Stimulated activated CD4-positive, alpha-beta T cell treated with anti-CD3 and anti-CD28 coated beads, TNF-alpha, amount 100 ng/mL, for 48 hours (primary cell): Measurements from ENCODE around the gene METAP1D.
"Not testable (repeated sequence)": the region's sequence is repeated elsewhere in the genome, so short reads cannot be mapped to it uniquely, and the experiment has no call there.

Experiments used
- DNase-seq, 3 donors: peaks; one replicate each; pipeline ENCODE4 v3.0.0-alpha.2; 2020; ENCODE audit warnings: low read depth in 3 of 3

METAP1D gene

GRCh38 chr2:172048508-172049503, 49.1 kb downstream of the METAP1D start:
- no peak for DNase-seq

- DNase-seq = no peak
Observed at GRCh38 chr2:172049567-172050120, 49.9 kb downstream of the METAP1D start.

- DNase-seq = no peak
Observed at GRCh38 chr2:172050479-172051125, 50.8 kb downstream of the METAP1D start.

- DNase-seq = no peak
Observed at GRCh38 chr2:172052000-172052983, 52.5 kb downstream of the METAP1D start.

GRCh38 chr2:172053486-172053885, 53.7 kb downstream of the METAP1D start:
- DNase-seq = no peak

GRCh38 chr2:172056293-172056692, 56.5 kb downstream of the METAP1D start:
- DNase-seq = no peak

- no peak for DNase-seq
Observed at GRCh38 chr2:172058660-172059059, 58.9 kb downstream of the METAP1D start.

- not testable (repeated sequence) for DNase-seq
Observed at GRCh38 chr2:172060118-172060517, 60.4 kb downstream of the METAP1D start.

- no peak for DNase-seq
Observed at GRCh38 chr2:172062402-172063004, 62.8 kb downstream of the METAP1D start.

- no peak for DNase-seq
Observed at GRCh38 chr2:172063446-172063845, 63.7 kb downstream of the METAP1D start.

GRCh38 chr2:172065111-172065510, 65.4 kb downstream of the METAP1D start:
- DNase-seq = no peak

- DNase-seq = no peak
Observed at GRCh38 chr2:172066394-172066886, 66.7 kb downstream of the METAP1D start.

- not testable (repeated sequence) for DNase-seq
Observed at GRCh38 chr2:172067905-172068304, 68.2 kb downstream of the METAP1D start.

- DNase-seq = no peak
Observed at GRCh38 chr2:172070936-172071335, 71.2 kb downstream of the METAP1D start.

- DNase-seq = no peak
Observed at GRCh38 chr2:172072303-172072702, 72.5 kb downstream of the METAP1D start.

GRCh38 chr2:172072706-172073105, 73.0 kb downstream of the METAP1D start:
- DNase-seq = no peak

- DNase-seq = no peak
Observed at GRCh38 chr2:172073518-172073917, 73.8 kb downstream of the METAP1D start.

- no peak for DNase-seq
Observed at GRCh38 chr2:172074254-172074653, 74.5 kb downstream of the METAP1D start.

GRCh38 chr2:172079416-172079815, 79.7 kb downstream of the METAP1D start:
- no peak for DNase-seq

GRCh38 chr2:172079838-172080640, 80.3 kb downstream of the METAP1D start:
- no peak for DNase-seq
